ENCODE data around the gene ATOX1.

The ATOX1 gene

GRCh38 chr5:151758430-151759241 is at the start of gene ATOX1:
Gene ATOX1, minus strand, starts transcription at chr5:151758631. Its CDS starts 80 bp downstream, at chr5:151758551.
- H3K79me2 ChIP-seq (ENCODE audit: insufficient read depth, low read depth): peaks cover 37% of the 10 kb centered on the region
- H3K27me3 ChIP-seq (ENCODE audit: insufficient read depth, low read depth): no peaks in the 10 kb centered on the region
- H3K36me3 ChIP-seq (ENCODE audit: insufficient read depth): no peaks in the 10 kb centered on the region
- peak within 1 kb of the TSS; percentile 81 for H3K9ac ChIP-seq
- no peak within 1 kb of the TSS for H3K4me3 ChIP-seq (IDR thresholded peaks at IDR 0.05; ENCODE audit: insufficient read depth, low read depth, low read length)
- H3K27ac ChIP-seq: peak within 1 kb of the TSS; percentile 75
- H3K4me2 ChIP-seq: peak within 1 kb of the TSS; percentile 88
- no peaks in the 10 kb centered on the region for H4K20me1 ChIP-seq (ENCODE audit: insufficient read depth)
- H3K4me1 ChIP-seq (ENCODE audit: low read depth, poor library complexity, severe bottlenecking): peaks cover 46% of the 10 kb centered on the region
- peak within 1 kb of the TSS; percentile 95 for H2AFZ ChIP-seq (ENCODE audit: low read depth)
- TF ChIP-seq CTCF (conservative IDR thresholded peaks at IDR 0.05; ENCODE audit: low read depth, low read length): no peak

GRCh38 chr5:151805414-151806223 is 47.2 kb upstream of the ATOX1 start:
- no peak for TF ChIP-seq CTCF (conservative IDR thresholded peaks at IDR 0.05; ENCODE audit: low read depth, low read length)
- Histone ChIP-seq H3K27me3 (ENCODE audit: insufficient read depth, low read depth) (no peaks in the 10 kb centered on the region), H3K79me2 (ENCODE audit: insufficient read depth, low read depth) (no peaks in the 10 kb centered on the region), H3K27ac (no peak overlapping the region), H2AFZ (ENCODE audit: low read depth) (no peak overlapping the region), H3K9ac (no peak overlapping the region), H3K4me2 (no peak overlapping the region), H3K4me3 (IDR thresholded peaks at IDR 0.05; ENCODE audit: insufficient read depth, low read depth, low read length) (no peak overlapping the region), H3K36me3 (ENCODE audit: insufficient read depth) (no peaks in the 10 kb centered on the region), H3K4me1 (ENCODE audit: low read depth, poor library complexity, severe bottlenecking) (no peaks in the 10 kb centered on the region), H4K20me1 (ENCODE audit: insufficient read depth) (no peaks in the 10 kb centered on the region)

GRCh38 chr5:151800532-151800931 is 42.1 kb upstream of the ATOX1 start:
- no peak overlapping the region for H3K4me3 ChIP-seq (IDR thresholded peaks at IDR 0.05; ENCODE audit: insufficient read depth, low read depth, low read length)
- H3K9ac ChIP-seq: no peak overlapping the region
- no peak for TF ChIP-seq CTCF (conservative IDR thresholded peaks at IDR 0.05; ENCODE audit: low read depth, low read length)
- H3K36me3 ChIP-seq (ENCODE audit: insufficient read depth): no peaks in the 10 kb centered on the region
- no peak overlapping the region for H3K4me2 ChIP-seq
- H4K20me1 ChIP-seq (ENCODE audit: insufficient read depth): 0 out of 2 replicates have a peak, but pooled peaks cover 3% of the 10 kb centered on the region
- H3K4me1 ChIP-seq (ENCODE audit: low read depth, poor library complexity, severe bottlenecking): no peaks in the 10 kb centered on the region
- peaks cover 11% of the 10 kb centered on the region; the same call in 1 of the 2 replicates for H3K79me2 ChIP-seq (ENCODE audit: insufficient read depth, low read depth)
- H3K27me3 ChIP-seq (ENCODE audit: insufficient read depth, low read depth): no peaks in the 10 kb centered on the region
- no peak overlapping the region for H2AFZ ChIP-seq (ENCODE audit: low read depth)
- H3K27ac ChIP-seq: no peak overlapping the region

- TF ChIP-seq CTCF (conservative IDR thresholded peaks at IDR 0.05; ENCODE audit: low read depth, low read length): no peak
- Histone ChIP-seq H4K20me1 (ENCODE audit: insufficient read depth) (0 out of 2 replicates have a peak, but pooled peaks cover 3% of the 10 kb centered on the region), H3K27ac (no peak overlapping the region)
Observed at GRCh38 chr5:151799407-151799806, 41.0 kb upstream of the ATOX1 start.

More at GRCh38 chr5:151799407-151799806, 41.0 kb upstream of the ATOX1 start:
- Histone ChIP-seq H3K36me3 (ENCODE audit: insufficient read depth) (0 out of 2 replicates have a peak, but pooled peaks cover under 1% of the 10 kb centered on the region), H3K27me3 (ENCODE audit: insufficient read depth, low read depth) (no peaks in the 10 kb centered on the region), H3K4me2 (no peak overlapping the region), H3K79me2 (ENCODE audit: insufficient read depth, low read depth) (peaks cover 22% of the 10 kb centered on the region; the same call in 1 of the 2 replicates), H3K9ac (no peak overlapping the region), H2AFZ (ENCODE audit: low read depth) (no peak overlapping the region), H3K4me3 (IDR thresholded peaks at IDR 0.05; ENCODE audit: insufficient read depth, low read depth, low read length) (no peak overlapping the region), H3K4me1 (ENCODE audit: low read depth, poor library complexity, severe bottlenecking) (no peaks in the 10 kb centered on the region)
